IPS-15b (cell line): ENCODE measurements around the gene RPLP2.
A peak's percentile ranks its signal among the peaks of the same experiment; 100 is the strongest.

ENCODE experiments used
- H3K27me3 ChIP-seq: one replicate; pipeline ENCODE4 v1.6.1; 2013; ENCODE audit warnings: low read length; ENCODE audit not compliant: control insufficient read depth, insufficient read depth
- H3K36me3 ChIP-seq: one replicate; pipeline ENCODE4 v1.6.1; 2013; ENCODE audit warnings: low read length; ENCODE audit not compliant: control insufficient read depth, insufficient read depth
- H3K4me1 ChIP-seq: one replicate; pipeline ENCODE4 v1.6.1; 2013; ENCODE audit warnings: mild to moderate bottlenecking, low read length; ENCODE audit not compliant: control insufficient read depth, insufficient read depth
- H3K4me3 ChIP-seq: one replicate; pipeline ENCODE4 v1.5.1; 2013; ENCODE audit warnings: low read depth, low read length
- H3K9ac ChIP-seq: one replicate; pipeline ENCODE4 v1.6.1; 2013; ENCODE audit warnings: low read depth, mild to moderate bottlenecking, low read length
- H3K9me3 ChIP-seq: one replicate; pipeline ENCODE4 v1.6.1; 2013; ENCODE audit warnings: mild to moderate bottlenecking, low read length; ENCODE audit not compliant: control insufficient read depth, insufficient read depth

Gene RPLP2

GRCh38 chr11:788953-789940 is 20.5 kb upstream of the RPLP2 start:
- peak overlapping the region; percentile 24 for H3K9ac ChIP-seq
- H3K9me3 ChIP-seq, result no peaks in the 10 kb centered on the region
- H3K4me3 ChIP-seq, result peak overlapping the region; percentile 35

GRCh38 chr11:789943-790342 is 19.8 kb upstream of the RPLP2 start, which contains the start of gene CEND1:
Gene CEND1 (minus strand): TSS chr11:790090. CDS start chr11:788576, 1,514 bp downstream.
- Histone ChIP-seq H3K4me1 (peaks cover 2% of the 10 kb centered on the region), H3K9ac (peak within 1 kb of the TSS; percentile 24), H3K27me3 (no peaks in the 10 kb centered on the region), H3K4me3 (peak within 1 kb of the TSS; percentile 35), H3K36me3 (peaks cover 33% of the 10 kb centered on the region), H3K9me3 (no peaks in the 10 kb centered on the region)

More at GRCh38 chr11:788953-789940, 20.5 kb upstream of the RPLP2 start:
- H3K27me3 ChIP-seq, result no peaks in the 10 kb centered on the region
- peaks cover 2% of the 10 kb centered on the region for H3K4me1 ChIP-seq
- peaks cover 27% of the 10 kb centered on the region for H3K36me3 ChIP-seq

DNA sequence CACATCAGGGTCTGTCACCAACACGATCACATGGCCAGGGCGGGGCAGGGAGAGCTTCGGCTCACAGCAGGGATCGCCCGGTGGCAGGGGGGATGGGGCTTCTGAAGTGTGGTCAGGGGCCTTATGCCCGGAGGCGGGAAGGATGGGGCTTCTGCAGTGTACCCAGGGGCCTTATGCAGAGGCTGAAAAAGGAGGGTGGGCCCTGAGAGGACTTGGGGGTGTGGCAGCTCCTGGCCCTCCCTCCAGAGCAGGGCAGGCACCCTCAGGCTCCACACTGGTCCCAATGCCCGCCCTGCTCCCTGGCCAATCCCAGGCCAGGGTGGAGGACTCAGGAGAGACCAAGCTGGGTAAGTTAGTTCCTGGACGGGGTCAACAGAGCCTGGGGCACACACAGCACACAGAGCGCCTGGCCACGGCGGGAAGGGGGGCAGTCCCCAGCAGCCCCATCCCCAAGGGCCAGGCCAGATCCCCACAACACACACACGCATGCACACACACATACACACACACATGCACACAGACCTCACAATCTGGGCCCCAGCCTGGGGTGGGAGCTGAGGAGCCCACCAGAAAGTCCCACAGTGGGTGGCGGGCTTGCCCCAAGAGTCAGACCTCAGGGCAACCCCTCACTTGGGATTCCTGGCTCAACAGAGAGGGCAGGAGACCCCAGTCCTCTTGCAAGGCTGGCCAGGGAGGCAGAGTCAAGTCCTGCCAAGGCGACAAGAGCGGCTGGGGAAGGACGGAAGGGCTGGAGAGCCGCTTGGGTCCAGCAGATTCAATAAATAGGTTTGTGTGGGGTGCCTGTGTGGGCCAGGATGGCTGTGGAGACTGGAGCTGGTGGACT is 18.8 kb upstream of the RPLP2 start:
- H3K9me3 ChIP-seq, result no peaks in the 10 kb centered on the region
- H3K36me3 ChIP-seq, result peaks cover 33% of the 10 kb centered on the region
- H3K9ac ChIP-seq, result no peak overlapping the region
- H3K4me3 ChIP-seq, result peak overlapping the region; percentile 18
- H3K27me3 ChIP-seq, result no peaks in the 10 kb centered on the region
- peaks cover 2% of the 10 kb centered on the region for H3K4me1 ChIP-seq

DNA sequence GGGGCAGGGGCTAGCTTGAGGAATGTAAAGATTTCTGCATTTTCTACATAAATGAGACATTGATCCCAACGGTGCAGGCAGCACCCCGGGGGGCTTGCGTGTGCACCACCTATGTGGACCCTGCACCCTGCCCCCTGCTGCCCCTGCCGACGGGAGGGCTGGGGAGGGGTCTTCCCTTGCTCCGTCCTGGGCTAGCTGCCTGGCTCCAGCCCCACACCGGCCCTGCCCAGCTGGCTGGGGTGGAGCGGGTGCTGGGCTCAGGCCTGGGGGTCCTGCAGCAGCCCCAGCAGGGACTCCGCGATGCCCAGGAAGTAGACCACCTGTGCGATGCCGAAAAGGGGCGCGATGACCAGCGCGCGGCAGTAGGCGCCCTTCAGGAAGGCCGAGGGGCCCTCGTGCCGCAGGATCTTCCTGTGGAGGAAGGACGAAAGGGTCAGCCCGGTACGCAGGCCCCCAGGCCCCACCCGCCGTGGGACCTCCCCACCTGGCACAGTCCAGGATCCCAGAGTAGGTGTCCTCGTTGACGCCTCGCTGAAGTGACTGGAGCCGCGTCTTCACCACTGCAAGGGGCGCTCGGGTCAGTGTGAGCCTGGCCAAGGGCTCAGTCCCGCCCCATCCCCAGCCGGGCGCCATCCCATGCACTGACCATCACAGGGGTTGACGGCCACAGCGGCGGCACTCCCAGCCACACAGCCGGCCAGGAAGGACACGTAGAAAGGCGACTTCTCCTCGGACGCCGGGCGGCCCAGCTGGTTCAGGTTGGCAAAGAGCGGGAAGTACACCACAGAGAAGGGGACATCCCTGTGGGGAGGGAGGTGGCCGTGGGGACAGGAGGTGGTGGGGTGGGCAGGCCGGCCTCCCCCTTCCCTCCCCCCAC is 17.9 kb upstream of the RPLP2 start:
- H3K9me3 ChIP-seq, result no peaks in the 10 kb centered on the region
- H3K27me3 ChIP-seq, result no peaks in the 10 kb centered on the region
- H3K9ac ChIP-seq, result no peak overlapping the region
- peaks cover 33% of the 10 kb centered on the region for H3K36me3 ChIP-seq
- peaks cover 6% of the 10 kb centered on the region for H3K4me1 ChIP-seq
- H3K4me3 ChIP-seq, result no peak overlapping the region

- Histone ChIP-seq H3K9ac (no peak overlapping the region), H3K36me3 (peaks cover 33% of the 10 kb centered on the region), H3K4me1 (peaks cover 6% of the 10 kb centered on the region)
Observed at GRCh38 chr11:792535-792821, 17.3 kb upstream of the RPLP2 start.

GRCh38 chr11:792873-793272 is 16.9 kb upstream of the RPLP2 start:
- Histone ChIP-seq H3K9me3 (no peaks in the 10 kb centered on the region), H3K36me3 (peaks cover 33% of the 10 kb centered on the region), H3K4me3 (no peak overlapping the region), H3K9ac (no peak overlapping the region), H3K27me3 (no peaks in the 10 kb centered on the region), H3K4me1 (peaks cover 6% of the 10 kb centered on the region)

More at GRCh38 chr11:792535-792821, 17.3 kb upstream of the RPLP2 start:
- Histone ChIP-seq H3K9me3 (no peaks in the 10 kb centered on the region), H3K4me3 (no peak overlapping the region), H3K27me3 (no peaks in the 10 kb centered on the region)

- peaks cover 33% of the 10 kb centered on the region for H3K36me3 ChIP-seq
- no peaks in the 10 kb centered on the region for H3K9me3 ChIP-seq
- no peak overlapping the region for H3K4me3 ChIP-seq
- no peak overlapping the region for H3K9ac ChIP-seq
- no peaks in the 10 kb centered on the region for H3K27me3 ChIP-seq
- peaks cover 6% of the 10 kb centered on the region for H3K4me1 ChIP-seq
Observed at GRCh38 chr11:793556-793955, 16.2 kb upstream of the RPLP2 start.

DNA sequence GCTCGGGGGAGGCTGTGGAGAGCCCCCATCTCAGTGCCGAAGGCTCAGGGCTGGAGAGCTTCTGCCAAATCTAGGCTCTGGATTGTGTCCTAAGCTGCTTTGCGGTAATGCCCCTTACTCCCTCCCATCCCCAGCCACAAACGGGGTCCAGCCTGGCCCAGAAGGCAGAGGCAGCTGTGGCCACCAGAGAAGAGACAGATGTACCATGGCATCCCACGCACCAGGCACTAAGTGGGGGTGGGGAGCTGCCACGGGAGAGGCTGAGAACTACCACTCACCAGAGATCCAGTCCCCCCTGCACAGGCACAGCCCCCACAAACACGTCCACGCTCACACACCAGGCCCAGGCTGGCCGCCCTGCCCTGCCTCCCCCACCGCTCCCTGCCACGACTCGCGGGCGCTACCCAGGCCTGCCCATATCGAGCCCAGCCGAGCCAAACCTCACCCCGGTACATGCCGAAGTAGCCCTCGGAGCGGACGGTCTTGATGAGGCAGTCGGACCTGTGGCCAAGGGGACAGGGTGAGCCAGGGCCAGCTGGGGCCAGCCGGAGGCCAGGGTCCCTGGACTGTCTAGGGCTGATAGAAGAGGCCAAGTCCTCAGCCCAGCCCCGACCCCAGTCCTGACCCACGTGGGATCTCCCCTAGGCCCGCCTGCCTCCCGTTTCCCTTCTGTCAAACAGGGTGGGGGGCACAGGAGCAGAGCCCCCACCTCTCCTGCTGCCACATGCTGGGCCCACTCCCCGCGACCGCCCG is 15.6 kb upstream of the RPLP2 start:
- Histone ChIP-seq H3K4me1 (peaks cover 6% of the 10 kb centered on the region), H3K27me3 (no peaks in the 10 kb centered on the region), H3K9me3 (no peaks in the 10 kb centered on the region), H3K36me3 (peaks cover 34% of the 10 kb centered on the region), H3K9ac (no peak overlapping the region), H3K4me3 (no peak overlapping the region)

GRCh38 chr11:794766-795633 is 14.8 kb upstream of the RPLP2 start:
- Histone ChIP-seq H3K9ac (no peak overlapping the region), H3K36me3 (peaks cover 41% of the 10 kb centered on the region), H3K9me3 (no peaks in the 10 kb centered on the region), H3K4me3 (no peak overlapping the region), H3K27me3 (no peaks in the 10 kb centered on the region), H3K4me1 (peaks cover 6% of the 10 kb centered on the region)
